Esophagus squamous epithelium (tissue), 4 donors: ENCODE results near the gene WDR87.

Source experiments
- POLR2A ChIP-seq, 4 donors: fragments of 450-650 bp; IDR thresholded peaks; one replicate each; pipeline ENCODE4 v1.6.1; 2017; ENCODE audit warnings: antibody characterized with exemption in 4 of 4, mild to moderate bottlenecking in 4 of 4, moderate library complexity in 3 of 4
- TF ChIP-seq, protein P1 (sequence below), 6 experiments: fragments of 450-650 bp in 4 of 6; fragments of 200-600 bp in 2 of 6; sonication (generic) in 2 of 6; IDR thresholded peaks; one replicate each; pipeline ENCODE4 v1.5.1; 2016 to 2019; ENCODE audit warnings: antibody characterized with exemption in 6 of 6, mild to moderate bottlenecking in 4 of 6, moderate library complexity in 4 of 6

DNA sequence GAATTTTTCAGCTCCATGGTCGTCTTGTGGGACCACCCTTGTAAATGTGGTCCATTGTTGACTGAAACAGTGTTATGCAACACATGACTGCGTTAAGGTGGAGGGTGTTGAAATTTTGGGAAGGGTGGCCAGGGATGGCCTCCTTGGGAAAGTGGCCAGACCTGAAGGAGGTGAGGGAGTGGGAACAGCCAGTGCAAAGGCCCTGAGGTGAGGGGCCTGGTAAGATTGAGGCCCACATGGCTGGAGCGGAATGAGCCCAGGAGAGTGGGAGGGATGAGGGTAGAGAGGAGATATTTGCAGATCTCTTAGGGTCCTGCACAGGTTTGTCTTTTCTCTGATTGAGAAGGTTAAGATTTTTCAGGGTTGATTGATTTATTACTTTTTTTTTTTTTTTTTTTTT, 18.8 kb upstream of the WDR87 start:
- no peak for TF ChIP-seq POLR2A (IDR thresholded peaks at IDR 0.05)
- TF ChIP-seq, protein P1, sequence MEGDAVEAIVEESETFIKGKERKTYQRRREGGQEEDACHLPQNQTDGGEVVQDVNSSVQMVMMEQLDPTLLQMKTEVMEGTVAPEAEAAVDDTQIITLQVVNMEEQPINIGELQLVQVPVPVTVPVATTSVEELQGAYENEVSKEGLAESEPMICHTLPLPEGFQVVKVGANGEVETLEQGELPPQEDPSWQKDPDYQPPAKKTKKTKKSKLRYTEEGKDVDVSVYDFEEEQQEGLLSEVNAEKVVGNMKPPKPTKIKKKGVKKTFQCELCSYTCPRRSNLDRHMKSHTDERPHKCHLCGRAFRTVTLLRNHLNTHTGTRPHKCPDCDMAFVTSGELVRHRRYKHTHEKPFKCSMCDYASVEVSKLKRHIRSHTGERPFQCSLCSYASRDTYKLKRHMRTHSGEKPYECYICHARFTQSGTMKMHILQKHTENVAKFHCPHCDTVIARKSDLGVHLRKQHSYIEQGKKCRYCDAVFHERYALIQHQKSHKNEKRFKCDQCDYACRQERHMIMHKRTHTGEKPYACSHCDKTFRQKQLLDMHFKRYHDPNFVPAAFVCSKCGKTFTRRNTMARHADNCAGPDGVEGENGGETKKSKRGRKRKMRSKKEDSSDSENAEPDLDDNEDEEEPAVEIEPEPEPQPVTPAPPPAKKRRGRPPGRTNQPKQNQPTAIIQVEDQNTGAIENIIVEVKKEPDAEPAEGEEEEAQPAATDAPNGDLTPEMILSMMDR (IDR thresholded peaks at IDR 0.05): no peak
